DND-41 (cell line): ENCODE data around the gene SLC25A26.
"Not testable (repeated sequence)": the region's sequence is repeated elsewhere in the genome, so short reads cannot be mapped to it uniquely, and the experiment has no call there.

ENCODE experiments used
- CTCF ChIP-seq: IDR thresholded peaks from 2 replicates; pipeline ENCODE4 v1.5.1; 2012; ENCODE audit warnings: borderline replicate concordance, low read length, moderate library complexity, mild to moderate bottlenecking; ENCODE audit not compliant: poor library complexity, severe bottlenecking; ENCODE audit errors: extremely low read depth
- EZH2 ChIP-seq: IDR thresholded peaks from 3 replicates; pipeline ENCODE4 v1.6.1; 2012; ENCODE audit warnings: borderline replicate concordance, low read depth, mild to moderate bottlenecking, moderate library complexity, low read length, inconsistent platforms; ENCODE audit not compliant: severe bottlenecking

- TF ChIP-seq CTCF, EZH2: not testable (repeated sequence)
Observed at GRCh38 chr3:66421893-66422292, 201.1 kb downstream of the SLC25A26 start.
